Type B pancreatic cell (in vitro differentiated cells): Measurements from ENCODE around the gene BBS9. TPM values are rescaled to one million over a fixed set of nuclear protein-coding genes. Genes with fewer than 3 reads are reported as not detected.

Experiments used
- DNase-seq: peaks from one replicate; pipeline ENCODE4 v3.0.0; 2021; ENCODE audit warnings: mixed read lengths; ENCODE audit not compliant: unreplicated experiment; ENCODE audit errors: extremely low spot score
- H3K27ac Mint-ChIP-seq: 2 replicates; pipeline ENCODE4 v1.8.0; 2021; ENCODE audit warnings: mild to moderate bottlenecking, mixed read lengths
- H3K27me3 Mint-ChIP-seq: 2 replicates; pipeline ENCODE4 v1.8.0; 2021; ENCODE audit warnings: mixed read lengths
- H3K36me3 Mint-ChIP-seq: 2 replicates; pipeline ENCODE4 v1.8.0; 2021; ENCODE audit warnings: mixed read lengths
- H3K4me1 Mint-ChIP-seq: one replicate; pipeline ENCODE4 v1.8.0; 2021; ENCODE audit warnings: mixed read lengths; ENCODE audit not compliant: unreplicated experiment
- H3K4me3 Mint-ChIP-seq: 2 replicates; pipeline ENCODE4 v1.8.0; 2021; ENCODE audit warnings: mild to moderate bottlenecking, mixed read lengths
- H3K9me3 Mint-ChIP-seq: 2 replicates; pipeline ENCODE4 v1.8.0; 2021; ENCODE audit warnings: mixed read lengths
- total RNA-seq: library from RNA; stranded (reverse); gene quantifications from 2 replicates; pipeline ENCODE4 v1.2.1, GENCODE V29; 2021; ENCODE audit warnings: low replicate concordance
- TF ChIP-seq, protein P1 (sequence below): fragments of 200-600 bp; sonication (generic); conservative IDR thresholded peaks from 2 replicates; pipeline ENCODE4 v1.5.0; 2021; ENCODE audit warnings: antibody characterized with exemption, mild to moderate bottlenecking

Gene BBS9
- total RNA-seq, 1 donor from 2014 or later: 19.7 TPM

DNA sequence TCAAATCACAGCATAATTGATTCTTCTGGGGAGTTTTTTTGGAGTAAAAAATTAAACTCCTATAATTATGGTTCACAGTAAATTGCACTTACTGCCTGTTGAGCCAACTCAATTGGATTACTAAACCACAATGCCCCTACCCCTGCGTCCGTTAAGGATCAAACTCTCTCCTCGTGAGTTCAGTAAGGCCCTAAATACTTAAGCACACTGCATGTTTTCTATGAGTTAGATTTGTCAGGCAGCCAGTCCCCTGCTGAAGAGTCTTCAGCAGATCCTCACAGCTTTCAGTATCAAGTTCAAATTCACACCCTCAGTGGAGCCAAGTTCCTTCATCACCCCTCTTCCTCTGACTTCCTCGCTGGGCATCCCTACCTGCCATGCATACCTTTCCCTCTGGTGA is 501.0 kb downstream of the BBS9 start:
- Mint-ChIP-seq H3K9me3 (no peaks in the 10 kb centered on the region), H3K4me1 (peaks cover 4% of the 10 kb centered on the region), H3K27me3 (no peaks in the 10 kb centered on the region), H3K27ac (no peak overlapping the region), H3K4me3 (no peak overlapping the region), H3K36me3 (peaks cover 3% of the 10 kb centered on the region)
- TF ChIP-seq, protein P1, sequence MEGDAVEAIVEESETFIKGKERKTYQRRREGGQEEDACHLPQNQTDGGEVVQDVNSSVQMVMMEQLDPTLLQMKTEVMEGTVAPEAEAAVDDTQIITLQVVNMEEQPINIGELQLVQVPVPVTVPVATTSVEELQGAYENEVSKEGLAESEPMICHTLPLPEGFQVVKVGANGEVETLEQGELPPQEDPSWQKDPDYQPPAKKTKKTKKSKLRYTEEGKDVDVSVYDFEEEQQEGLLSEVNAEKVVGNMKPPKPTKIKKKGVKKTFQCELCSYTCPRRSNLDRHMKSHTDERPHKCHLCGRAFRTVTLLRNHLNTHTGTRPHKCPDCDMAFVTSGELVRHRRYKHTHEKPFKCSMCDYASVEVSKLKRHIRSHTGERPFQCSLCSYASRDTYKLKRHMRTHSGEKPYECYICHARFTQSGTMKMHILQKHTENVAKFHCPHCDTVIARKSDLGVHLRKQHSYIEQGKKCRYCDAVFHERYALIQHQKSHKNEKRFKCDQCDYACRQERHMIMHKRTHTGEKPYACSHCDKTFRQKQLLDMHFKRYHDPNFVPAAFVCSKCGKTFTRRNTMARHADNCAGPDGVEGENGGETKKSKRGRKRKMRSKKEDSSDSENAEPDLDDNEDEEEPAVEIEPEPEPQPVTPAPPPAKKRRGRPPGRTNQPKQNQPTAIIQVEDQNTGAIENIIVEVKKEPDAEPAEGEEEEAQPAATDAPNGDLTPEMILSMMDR: no peak
- no peak for DNase-seq

DNA sequence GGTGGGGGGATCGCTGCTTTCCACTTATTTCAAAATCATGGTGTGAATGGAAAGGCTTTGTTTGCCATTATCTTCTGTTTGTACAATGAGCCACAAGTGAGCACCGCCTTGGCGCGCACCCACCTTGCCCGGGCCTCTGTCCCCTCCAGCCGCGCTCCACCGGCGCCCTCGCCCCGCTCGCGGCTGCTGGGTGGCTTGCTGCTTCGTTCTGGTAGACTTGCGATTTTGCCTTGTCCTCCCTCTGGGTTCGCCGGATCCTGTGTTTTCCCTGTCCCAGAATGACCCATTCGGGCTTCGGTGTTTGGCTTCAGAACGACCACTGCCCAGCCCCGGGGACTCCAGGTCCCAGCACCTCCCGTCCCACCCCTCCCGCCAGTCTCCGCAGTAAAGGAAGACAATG is 503.0 kb downstream of the BBS9 start:
- Mint-ChIP-seq H3K4me1 (peaks cover 4% of the 10 kb centered on the region), H3K36me3 (peaks cover 3% of the 10 kb centered on the region), H3K9me3 (no peaks in the 10 kb centered on the region), H3K4me3 (no peak overlapping the region), H3K27ac (no peak overlapping the region), H3K27me3 (no peaks in the 10 kb centered on the region)
- TF ChIP-seq, protein P1: no peak
- no peak for DNase-seq

DNA sequence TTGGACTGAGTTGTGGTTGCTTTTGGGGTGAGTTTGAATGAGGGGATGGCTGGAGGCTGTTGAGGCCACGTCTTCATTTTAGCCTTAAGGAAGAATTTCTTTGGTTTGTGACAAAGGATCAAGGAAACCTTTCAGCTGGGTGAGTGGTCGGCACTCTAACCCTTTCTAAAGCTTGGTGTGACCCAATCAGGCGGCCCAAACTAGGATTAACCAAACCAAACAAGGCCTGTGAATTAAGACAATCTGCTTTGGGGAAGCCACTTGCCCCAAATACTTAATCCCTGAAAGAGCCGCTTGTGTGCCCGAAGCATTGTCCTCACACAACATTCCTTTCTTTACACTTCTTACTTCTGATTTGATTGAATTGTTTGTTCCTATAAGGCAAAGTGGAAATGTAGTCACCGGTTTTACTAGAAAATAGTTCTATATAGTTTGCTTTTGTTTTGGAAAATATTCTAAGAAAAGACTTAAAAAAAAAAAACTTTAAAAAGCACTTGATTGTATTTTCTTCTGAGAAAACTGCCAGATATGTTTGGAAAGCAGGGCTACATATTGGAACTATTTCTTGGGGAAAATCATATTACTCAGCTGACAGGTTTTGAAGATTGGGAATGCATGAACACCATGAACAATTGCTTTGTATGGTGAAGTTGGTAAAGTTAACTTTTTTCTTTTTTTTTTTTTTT is 503.6 kb downstream of the BBS9 start:
- DNase-seq: no peak
- H3K4me1 Mint-ChIP-seq: peaks cover 4% of the 10 kb centered on the region
- TF ChIP-seq, protein P1: no peak
- H3K27ac Mint-ChIP-seq: no peak overlapping the region
- peaks cover 3% of the 10 kb centered on the region for H3K36me3 Mint-ChIP-seq
- no peaks in the 10 kb centered on the region for H3K9me3 Mint-ChIP-seq
- H3K27me3 Mint-ChIP-seq: no peaks in the 10 kb centered on the region
- no peak overlapping the region for H3K4me3 Mint-ChIP-seq

DNA sequence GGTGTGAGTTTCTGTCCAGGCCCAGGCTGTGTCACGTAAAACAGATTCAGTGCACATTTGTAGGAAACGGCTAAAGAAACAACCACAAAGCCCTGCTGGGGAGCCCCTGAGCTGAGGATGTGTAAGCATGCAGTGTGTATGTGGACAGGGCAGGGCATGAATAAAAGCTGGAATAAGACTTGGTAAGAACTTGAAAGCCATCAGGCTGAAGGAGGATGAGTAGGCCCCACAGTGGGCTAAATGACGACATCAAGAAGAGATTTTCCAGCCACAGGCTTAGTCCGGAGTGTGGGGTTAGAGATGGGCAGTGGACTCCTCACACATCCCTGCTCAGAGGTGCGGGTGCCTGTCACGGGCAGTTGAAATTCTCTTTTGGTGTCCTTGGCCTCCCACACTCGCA is 505.2 kb downstream of the BBS9 start:
- TF ChIP-seq, protein P1: no peak
- no peaks in the 10 kb centered on the region for H3K27me3 Mint-ChIP-seq
- no peak overlapping the region for H3K27ac Mint-ChIP-seq
- H3K4me1 Mint-ChIP-seq: peaks cover 5% of the 10 kb centered on the region
- no peak for DNase-seq
- H3K36me3 Mint-ChIP-seq: peaks cover 3% of the 10 kb centered on the region
- H3K4me3 Mint-ChIP-seq: no peak overlapping the region
- H3K9me3 Mint-ChIP-seq: no peaks in the 10 kb centered on the region

DNA sequence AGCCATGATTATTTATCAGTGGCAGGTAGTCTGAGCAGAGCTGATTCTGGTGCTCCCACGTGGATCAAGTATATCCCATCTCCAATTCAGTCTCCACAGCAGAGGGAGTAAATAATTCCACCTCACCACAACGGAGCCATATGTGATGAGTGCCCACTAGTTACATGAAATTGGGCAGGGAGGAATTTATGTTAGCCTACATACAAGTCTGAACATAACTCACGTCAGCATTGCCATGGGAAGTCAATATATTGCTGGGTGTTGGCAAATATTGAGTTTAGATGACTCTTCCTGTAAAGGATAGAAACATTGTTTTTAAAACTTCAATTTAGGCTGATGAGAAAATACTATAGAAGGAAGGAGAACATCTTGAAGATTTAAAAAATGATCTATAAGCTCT is 507.0 kb downstream of the BBS9 start:
- H3K27ac Mint-ChIP-seq: no peak overlapping the region
- H3K9me3 Mint-ChIP-seq: no peaks in the 10 kb centered on the region
- TF ChIP-seq, protein P1: no peak
- no peak for DNase-seq
- peaks cover 6% of the 10 kb centered on the region for H3K36me3 Mint-ChIP-seq
- H3K27me3 Mint-ChIP-seq: no peaks in the 10 kb centered on the region
- H3K4me1 Mint-ChIP-seq: peaks cover 15% of the 10 kb centered on the region
- no peak overlapping the region for H3K4me3 Mint-ChIP-seq
